Stomach smooth muscle (tissue), 2 donors: ENCODE data around the gene UTP11.
A peak's percentile ranks its signal among the peaks of the same experiment; 100 is the strongest.

Experiments
- H3K27ac ChIP-seq: one replicate; pipeline ENCODE4 v1.7.0; 2013; ENCODE audit warnings: mild to moderate bottlenecking, low read length, inconsistent platforms
- H3K27me3 ChIP-seq, 2 donors: one replicate each; pipeline ENCODE4 v1.7.0; 2013; ENCODE audit warnings: low read length in 2 of 2; ENCODE audit not compliant: insufficient read depth in 2 of 2, control insufficient read depth in 1 of 2
- H3K36me3 ChIP-seq, 2 donors: one replicate each; pipeline ENCODE4 v1.7.0; 2013; ENCODE audit warnings: low read length in 2 of 2; ENCODE audit not compliant: control insufficient read depth in 2 of 2, insufficient read depth in 2 of 2
- H3K4me1 ChIP-seq: one replicate; pipeline ENCODE4 v1.7.0; 2013; ENCODE audit warnings: low read length; ENCODE audit not compliant: control insufficient read depth, insufficient read depth
- H3K4me3 ChIP-seq, 2 donors: one replicate each; pipeline ENCODE4 v1.7.0; 2013; ENCODE audit warnings: low read length in 2 of 2
- H3K9ac ChIP-seq, 2 donors: one replicate each; pipeline ENCODE4 v1.7.0; 2013; ENCODE audit warnings: low read length in 2 of 2, mild to moderate bottlenecking in 1 of 2
- H3K9me3 ChIP-seq, 2 donors: one replicate each; pipeline ENCODE4 v1.7.0; 2013; ENCODE audit warnings: low read length in 2 of 2; ENCODE audit not compliant: control insufficient read depth in 2 of 2
- donor health status: healthy.
- donor health status: Pancreatic carcinoma.

UTP11 gene

GRCh38 chr1:38003261-38004250 is 9.0 kb upstream of the UTP11 start:
- Histone ChIP-seq H3K36me3 (peaks cover 4% of the 10 kb centered on the region in 2 donors), H3K9me3 (no peaks in the 10 kb centered on the region), H3K27me3 (no peaks in the 10 kb centered on the region), H3K4me1 (peaks cover 56% of the 10 kb centered on the region), H3K9ac (peak overlapping the region; percentile 83 to 90), H3K4me3 (peak overlapping the region; percentile 86 to 94), H3K27ac (peak overlapping the region; percentile 74)

- Histone ChIP-seq H3K4me1 (peaks cover 46% of the 10 kb centered on the region), H3K27me3 (no peaks in the 10 kb centered on the region), H3K36me3 (no peaks in the 10 kb centered on the region), H3K9ac (peak overlapping the region; percentile 83 to 90), H3K4me3 (peak overlapping the region; percentile 86 to 94), H3K27ac (peak overlapping the region; percentile 74), H3K9me3 (no peaks in the 10 kb centered on the region)
These were observed 8.0 kb upstream of the UTP11 start for GRCh38 chr1:38004284-38005108.

GRCh38 chr1:38005195-38006007 is 7.1 kb upstream of the UTP11 start, which contains the start of gene FHL3:
Gene FHL3 (minus strand): TSS chr1:38005514. CDS start chr1:37999412, 6,102 bp downstream.
- H3K27ac ChIP-seq, result peak within 1 kb of the TSS; percentile 75
- H3K9me3 ChIP-seq, result no peaks in the 10 kb centered on the region
- peak within 1 kb of the TSS; percentile 86 to 94 for H3K4me3 ChIP-seq
- no peaks in the 10 kb centered on the region for H3K36me3 ChIP-seq
- no peaks in the 10 kb centered on the region for H3K27me3 ChIP-seq
- H3K9ac ChIP-seq, result peak within 1 kb of the TSS; percentile 83 to 90
- peaks cover 37% of the 10 kb centered on the region for H3K4me1 ChIP-seq

GRCh38 chr1:38006008-38006828 is 6.3 kb upstream of the UTP11 start:
- H3K4me1 ChIP-seq, result peaks cover 29% of the 10 kb centered on the region
- H3K27ac ChIP-seq, result peak overlapping the region; percentile 75
- H3K4me3 ChIP-seq, result peak overlapping the region; percentile 35 to 52
- no peaks in the 10 kb centered on the region for H3K9me3 ChIP-seq
- no peaks in the 10 kb centered on the region for H3K36me3 ChIP-seq
- peak overlapping the region; percentile 62 to 63 for H3K9ac ChIP-seq
- no peaks in the 10 kb centered on the region for H3K27me3 ChIP-seq

- Histone ChIP-seq H3K27ac (no peak overlapping the region), H3K4me3 (no peak overlapping the region), H3K9ac (no peak overlapping the region), H3K4me1 (peaks cover 25% of the 10 kb centered on the region), H3K9me3 (no peaks in the 10 kb centered on the region), H3K36me3 (no peaks in the 10 kb centered on the region), H3K27me3 (no peaks in the 10 kb centered on the region)
These were observed 3.3 kb upstream of the UTP11 start for GRCh38 chr1:38009088-38009840.

GRCh38 chr1:38009841-38010180 is 2.7 kb upstream of the UTP11 start:
- Histone ChIP-seq H3K36me3 (no peaks in the 10 kb centered on the region), H3K9me3 (no peaks in the 10 kb centered on the region), H3K9ac (no peak overlapping the region), H3K4me3 (no peak overlapping the region), H3K27ac (no peak overlapping the region), H3K27me3 (no peaks in the 10 kb centered on the region), H3K4me1 (peaks cover 25% of the 10 kb centered on the region)

GRCh38 chr1:38013227-38013622 is 691 bp downstream of the UTP11 start:
- peaks cover 9 to 11% of the 10 kb centered on the region in 2 donors for H3K36me3 ChIP-seq
- H3K27ac ChIP-seq, result peak overlapping the region; percentile 96
- no peaks in the 10 kb centered on the region for H3K27me3 ChIP-seq
- H3K4me3 ChIP-seq, result peak overlapping the region; percentile 79 to 98
- peak overlapping the region; percentile 90 to 100 for H3K9ac ChIP-seq
- peaks cover 32% of the 10 kb centered on the region for H3K4me1 ChIP-seq
- H3K9me3 ChIP-seq, result no peaks in the 10 kb centered on the region

GRCh38 chr1:38014171-38014570 is 1.6 kb downstream of the UTP11 start:
- peaks cover 32% of the 10 kb centered on the region for H3K4me1 ChIP-seq
- peak overlapping the region; percentile 0 to 42 for H3K9ac ChIP-seq
- H3K36me3 ChIP-seq, result peaks cover 14 to 16% of the 10 kb centered on the region in 2 donors
- no peaks in the 10 kb centered on the region for H3K27me3 ChIP-seq
- peak overlapping the region in 1 of 2 donors; percentile 40 for H3K4me3 ChIP-seq
- peak overlapping the region; percentile 31 for H3K27ac ChIP-seq
- H3K9me3 ChIP-seq, result no peaks in the 10 kb centered on the region

GRCh38 chr1:38014724-38015424 is 2.3 kb downstream of the UTP11 start:
- H3K4me3 ChIP-seq, result no peak overlapping the region
- H3K4me1 ChIP-seq, result peaks cover 32% of the 10 kb centered on the region
- H3K9me3 ChIP-seq, result no peaks in the 10 kb centered on the region
- H3K36me3 ChIP-seq, result peaks cover 17 to 21% of the 10 kb centered on the region in 2 donors
- H3K27me3 ChIP-seq, result no peaks in the 10 kb centered on the region
- H3K9ac ChIP-seq, result peak overlapping the region in 1 of 2 donors; percentile 61
- peak overlapping the region; percentile 79 for H3K27ac ChIP-seq
